Pancreas (tissue), 10 donors: ENCODE data around the gene CFAP91. TPM values are rescaled to one million over a fixed set of nuclear protein-coding genes. Genes with fewer than 3 reads are reported as not detected.

ENCODE experiments used
- ATAC-seq, 4 donors: fragments of 200-7000 bp; cut with Tn5 transposase; one replicate each; pipeline versions ENCODE4 v1.8.0 to v1.9.1; 2020; ENCODE audit warnings: mild to moderate bottlenecking in 4 of 4, moderate library complexity in 4 of 4
- DNase-seq, 6 donors: peaks; one replicate each; pipeline ENCODE4 v3.0.0-alpha.2; 2020
- FAIRE-seq: peaks from 2 replicates; lab custom pipeline; 2012; peaks lifted over from hg19 to GRCh38; lab: Jason Lieb, UNC
- H3K27ac ChIP-seq, 4 donors: fragments of 200-600 bp; sonication (generic); 1 replicate in 3 of 4; 2 replicates in 1 of 4; pipeline versions ENCODE4 v1.5.0 to v1.8.0; 2020
- H3K27me3 ChIP-seq, 4 donors: fragments of 200-600 bp; one replicate each; pipeline ENCODE4 v1.8.0; 2021
- H3K36me3 ChIP-seq, 3 donors: fragments of 200-600 bp; sonication (generic) in 1 of 3; one replicate each; pipeline versions ENCODE4 v1.5.0 to v1.8.0; 2020 to 2021
- H3K4me1 ChIP-seq, 3 donors: fragments of 200-600 bp; one replicate each; pipeline ENCODE4 v1.8.0; 2021
- H3K4me3 ChIP-seq, 4 donors: fragments of 200-600 bp; sonication (generic) in 2 of 4; one replicate each; pipeline versions ENCODE4 v1.5.0 to v1.8.0; 2020 to 2021
- H3K9me3 ChIP-seq, 4 donors: fragments of 200-600 bp; one replicate each; pipeline ENCODE4 v1.8.0; 2021
- CTCF ChIP-seq, 4 donors: fragments of 200-600 bp; sonication (generic) in 3 of 4; IDR thresholded peaks; one replicate each; pipeline versions ENCODE4 v1.5.0 to v1.8.0; 2021; ENCODE audit warnings: antibody characterized with exemption in 4 of 4
- WGBS, 2 donors: extraction: QIAGEN DNeasy Blood & Tissue Kit; methylation state at CpG; one replicate each; pipeline ENCODE4 v1.1.7; 2013; 5-methylcytosine and 5-hydroxymethylcytosine counted together
- intact Hi-C, 3 donors: fragments of 100-400 bp; cut with DNase I; formaldehyde crosslinking; loops; one replicate each; pipeline versions ENCODE4 v1.11.1 to v1.14.2; 2022
- polyA plus RNA-seq, 2 donors: library from polyadenylated mRNA; stranded (reverse); fragments of 200-250 nt; gene quantifications; one replicate each; pipeline ENCODE4 v1.2.3, GENCODE V29; 2013
- total RNA-seq, 6 donors: library from RNA; stranded (reverse); fragmentation: NEBNext Ultra II Directional in 4 of 6; extraction: Animal tissue kit (Norgen Biotek cat#: 25700) in 4 of 6; gene quantifications; one replicate each; pipeline versions ENCODE4 v1.2.1 to v1.2.4, GENCODE V29; 2021 to 2023
- donor health status: healthy with polysubstance abuse.
- donor health status: DM: no; HTN: no; CAD: no; lungs with moderate emphysema.
- donor health status: DM: no; HTN: no; CAD: no.
- donor health status: control.
- donor health status: control.
- donor health status: Bipolar disorder and iron deficiency.
- donor health status: DM: yes; HTN: yes; CAD: no.
- donor health status: DM: no; HTN: no; CAD: no.
- donor health status: DM: no; HTN: no; CAD: no.
- donor health status: DM: yes; HTN: yes; CAD: no.

Gene CFAP91
- total and polyA plus RNA-seq, 8 donors, result 8.6 to 20.9 (median 13.3) TPM

GRCh38 chr3:119717520-119717919 lies 14.7 kb downstream of the CFAP91 start:
- Histone ChIP-seq H3K27ac (no peak overlapping the region), H3K9me3 (no peaks in the 10 kb centered on the region), H3K4me3 (no peak overlapping the region), H3K4me1 (peaks cover 0 to 13% (median 9%) of the 10 kb centered on the region in 3 donors), H3K36me3 (no peaks in the 10 kb centered on the region), H3K27me3 (no peaks in the 10 kb centered on the region)
- WGBS, 2 donors, result 63 to 68% methylated on average over 5 of the region's 5 CpGs
- intact Hi-C loops, result no loop called here
- DNase-seq (no peak), ATAC-seq (peak in 3 of 4 donors; percentile 7 to 21 (median 9)), FAIRE-seq (no peak)
- no peak for TF ChIP-seq CTCF (IDR thresholded peaks at IDR 0.05)

GRCh38 chr3:119723022-119723421 lies 20.2 kb downstream of the CFAP91 start:
- no peaks in the 10 kb centered on the region for H3K4me1 ChIP-seq
- no peak for TF ChIP-seq CTCF (IDR thresholded peaks at IDR 0.05)
- no peak overlapping the region for H3K27ac ChIP-seq
- no peak for DNase-seq
- intact Hi-C loops, result no loop called here
- H3K9me3 ChIP-seq, result no peaks in the 10 kb centered on the region
- no peak for ATAC-seq
- WGBS, 2 donors, result 72 to 77% methylated on average over 2 of the region's 2 CpGs
- no peaks in the 10 kb centered on the region for H3K27me3 ChIP-seq
- no peak overlapping the region for H3K4me3 ChIP-seq
- no peak for FAIRE-seq
- no peaks in the 10 kb centered on the region for H3K36me3 ChIP-seq

GRCh38 chr3:119726909-119727308 lies 24.1 kb downstream of the CFAP91 start:
- Histone ChIP-seq H3K9me3 (no peaks in the 10 kb centered on the region), H3K27me3 (no peaks in the 10 kb centered on the region), H3K27ac (no peak overlapping the region), H3K36me3 (peaks cover 0 to 9% (median 0%) of the 10 kb centered on the region in 3 donors), H3K4me1 (no peaks in the 10 kb centered on the region), H3K4me3 (no peak overlapping the region)
- intact Hi-C loops, result no loop called here
- FAIRE-seq, result no peak
- TF ChIP-seq CTCF (IDR thresholded peaks at IDR 0.05), result no peak
- 89 to 91% methylated on average over 2 of the region's 2 CpGs for WGBS, 2 donors
- no peak for DNase-seq
- no peak for ATAC-seq

- intact Hi-C loops, result no loop called here
- no peaks in the 10 kb centered on the region for H3K4me1 ChIP-seq
- 94 to 96% methylated on average over 6 of the region's 6 CpGs for WGBS, 2 donors
- H3K9me3 ChIP-seq, result no peaks in the 10 kb centered on the region
- no peak for TF ChIP-seq CTCF (IDR thresholded peaks at IDR 0.05)
- no peak for ATAC-seq
- FAIRE-seq, result no peak
- no peak for DNase-seq
- H3K27ac ChIP-seq, result no peak overlapping the region
- peaks cover 0 to 9% (median 0%) of the 10 kb centered on the region in 3 donors for H3K36me3 ChIP-seq
- no peak overlapping the region for H3K4me3 ChIP-seq
- no peaks in the 10 kb centered on the region for H3K27me3 ChIP-seq
Observed at GRCh38 chr3:119729996-119730395, 27.2 kb downstream of the CFAP91 start.

GRCh38 chr3:119731560-119732343 lies 28.9 kb downstream of the CFAP91 start:
- ATAC-seq (no peak), FAIRE-seq (no peak), DNase-seq (no peak)
- H3K27me3 ChIP-seq, result no peaks in the 10 kb centered on the region
- no peak overlapping the region for H3K27ac ChIP-seq
- no peak overlapping the region for H3K4me3 ChIP-seq
- peaks cover 0 to 9% (median 0%) of the 10 kb centered on the region in 3 donors for H3K36me3 ChIP-seq
- H3K9me3 ChIP-seq, result no peaks in the 10 kb centered on the region
- WGBS, 2 donors, result 89 to 90% methylated on average over 8 of the region's 8 CpGs
- no peak for TF ChIP-seq CTCF (IDR thresholded peaks at IDR 0.05)
- no peaks in the 10 kb centered on the region for H3K4me1 ChIP-seq
- intact Hi-C loops, result no loop called here
